HG02623 (cell line): ENCODE measurements around the gene GCG.

ENCODE experiments used
- ATAC-seq: cut with Tn5 transposase; IDR thresholded peaks from one replicate; pipeline ENCODE4 v1.9.1; 2021; ENCODE audit warnings: moderate library complexity; ENCODE audit not compliant: unreplicated experiment

Gene GCG

GRCh38 chr2:162152147-162152546 is at the start of gene GCG:
Gene GCG (minus strand): TSS chr2:162152247. CDS start chr2:162149178, 3,069 bp downstream.
- no peak for ATAC-seq

- no peak for ATAC-seq
Measured at GRCh38 chr2:162200636-162201035, 48.6 kb upstream of the GCG start.

GRCh38 chr2:162199913-162200312 is 47.9 kb upstream of the GCG start:
- ATAC-seq: no peak

- no peak for ATAC-seq
Measured at GRCh38 chr2:162198239-162198638, 46.2 kb upstream of the GCG start.

GRCh38 chr2:162197069-162197825 is 45.2 kb upstream of the GCG start:
- no peak for ATAC-seq

GRCh38 chr2:162196638-162197037 is 44.6 kb upstream of the GCG start:
- no peak for ATAC-seq

- ATAC-seq: no peak
Measured at GRCh38 chr2:162188451-162188850, 36.4 kb upstream of the GCG start.

- ATAC-seq: no peak
Measured at GRCh38 chr2:162185541-162186232, 33.6 kb upstream of the GCG start.

- ATAC-seq: no peak
Measured at GRCh38 chr2:162184821-162185450, 32.9 kb upstream of the GCG start.

- no peak for ATAC-seq
Measured at GRCh38 chr2:162184359-162184758, 32.3 kb upstream of the GCG start.

- ATAC-seq: no peak
Measured at GRCh38 chr2:162182395-162182794, 30.3 kb upstream of the GCG start.

- ATAC-seq: no peak
Measured at GRCh38 chr2:162177301-162177700, 25.3 kb upstream of the GCG start.

GRCh38 chr2:162175714-162176113 is 23.7 kb upstream of the GCG start:
- ATAC-seq: no peak

GRCh38 chr2:162174746-162175145 is 22.7 kb upstream of the GCG start:
- ATAC-seq: no peak

GRCh38 chr2:162172802-162173370 is 20.8 kb upstream of the GCG start:
- ATAC-seq: no peak

- no peak for ATAC-seq
Measured at GRCh38 chr2:162166745-162167144, 14.7 kb upstream of the GCG start.

GRCh38 chr2:162166174-162166573 is 14.1 kb upstream of the GCG start:
- ATAC-seq: no peak

GRCh38 chr2:162164802-162165201 is 12.8 kb upstream of the GCG start:
- ATAC-seq: no peak

GRCh38 chr2:162159446-162159845 is 7.4 kb upstream of the GCG start:
- no peak for ATAC-seq

GRCh38 chr2:162156149-162156548 is 4.1 kb upstream of the GCG start:
- ATAC-seq: no peak

GRCh38 chr2:162155093-162155492 is 3.0 kb upstream of the GCG start:
- no peak for ATAC-seq
